ENCODE results near the gene MYH9. TPM values are rescaled to one million over a fixed set of nuclear protein-coding genes. Genes with fewer than 3 reads are reported as not detected.

MYH9 gene
- total RNA-seq, 1 donor from 2014 or later: 204 TPM

- no peak for DNase-seq (ENCODE audit: low spot score)
- ATAC-seq: no peak
Measured at GRCh38 chr22:36320553-36320952, 67.2 kb downstream of the MYH9 start.

GRCh38 chr22:36319595-36320497 lies 67.9 kb downstream of the MYH9 start:
- no peak for ATAC-seq
- no peak for DNase-seq (ENCODE audit: low spot score)

DNA sequence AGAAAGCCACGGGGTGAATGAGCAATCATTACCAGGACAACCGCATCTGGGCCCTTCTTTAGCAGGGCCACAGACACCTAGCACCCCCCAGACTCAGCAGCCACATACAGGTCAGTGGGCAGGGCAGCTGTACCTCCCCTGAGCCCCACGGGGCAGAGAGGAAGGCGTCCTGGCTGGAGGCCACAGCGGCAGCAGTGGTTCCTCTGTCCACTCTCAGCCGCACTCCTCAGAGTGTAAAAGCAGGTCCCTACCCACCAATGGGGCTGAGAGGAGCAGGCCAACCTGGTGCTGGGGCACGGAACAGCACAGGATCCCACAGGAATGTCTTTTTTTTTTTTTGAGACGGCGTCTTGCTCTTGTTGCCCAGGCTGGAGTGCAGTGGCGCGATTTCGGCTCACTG lies 69.3 kb downstream of the MYH9 start:
- ATAC-seq (no peak), DNase-seq (ENCODE audit: low spot score) (no peak)

GRCh38 chr22:36317658-36318271 lies 70.0 kb downstream of the MYH9 start:
- ATAC-seq (peak; percentile 35), DNase-seq (ENCODE audit: low spot score) (no peak)

DNA sequence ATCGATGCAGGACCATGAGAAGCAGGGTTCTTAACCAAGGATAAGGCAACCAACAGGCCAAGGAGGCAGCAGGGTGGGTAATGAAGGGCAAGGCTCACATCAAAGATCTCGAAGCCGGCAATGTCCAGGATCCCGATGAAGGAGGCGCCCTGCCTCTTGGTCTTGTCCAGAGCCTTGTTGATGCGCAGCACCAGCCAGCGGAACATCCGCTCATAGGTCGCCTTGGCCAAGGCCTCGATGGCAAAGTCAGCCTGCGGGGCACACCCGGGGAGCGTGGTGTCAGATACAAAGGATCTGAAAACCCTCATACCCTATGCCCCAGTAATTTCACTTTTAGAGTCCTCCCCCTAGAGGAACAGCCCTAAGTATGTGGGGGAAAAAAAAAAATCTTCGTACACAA lies 71.3 kb downstream of the MYH9 start:
- no peak for ATAC-seq

GRCh38 chr22:36315325-36315724 lies 72.4 kb downstream of the MYH9 start:
- DNase-seq (ENCODE audit: low spot score) (no peak), ATAC-seq (no peak)

More for the DNA sequence above, 71.3 kb downstream of the MYH9 start:
- DNase-seq (ENCODE audit: low spot score): no peak

GRCh38 chr22:36311386-36312085 lies 76.2 kb downstream of the MYH9 start:
- no peak for DNase-seq (ENCODE audit: low spot score)
- no peak for ATAC-seq

DNA sequence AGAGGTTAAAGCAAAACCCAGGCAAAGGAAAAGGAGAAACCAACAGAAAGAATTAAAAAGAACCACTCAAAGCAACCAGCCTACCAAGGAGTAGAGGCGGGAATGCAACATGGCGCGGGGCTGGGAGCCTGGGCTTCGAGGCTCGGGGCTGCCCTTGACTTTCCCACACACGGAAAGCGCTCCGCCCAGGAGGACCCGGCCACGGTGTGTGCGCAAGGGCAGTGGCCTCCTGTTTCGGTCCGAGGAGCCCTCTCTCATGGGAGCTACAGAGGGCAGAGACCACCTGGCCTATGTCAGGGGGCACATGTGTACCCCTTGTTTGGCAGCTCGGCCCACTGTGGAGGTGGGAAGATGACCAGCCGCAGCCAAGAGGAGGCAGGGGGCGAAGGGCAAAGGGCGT lies 78.9 kb downstream of the MYH9 start:
- ATAC-seq: no peak
- DNase-seq (ENCODE audit: low spot score): no peak

DNA sequence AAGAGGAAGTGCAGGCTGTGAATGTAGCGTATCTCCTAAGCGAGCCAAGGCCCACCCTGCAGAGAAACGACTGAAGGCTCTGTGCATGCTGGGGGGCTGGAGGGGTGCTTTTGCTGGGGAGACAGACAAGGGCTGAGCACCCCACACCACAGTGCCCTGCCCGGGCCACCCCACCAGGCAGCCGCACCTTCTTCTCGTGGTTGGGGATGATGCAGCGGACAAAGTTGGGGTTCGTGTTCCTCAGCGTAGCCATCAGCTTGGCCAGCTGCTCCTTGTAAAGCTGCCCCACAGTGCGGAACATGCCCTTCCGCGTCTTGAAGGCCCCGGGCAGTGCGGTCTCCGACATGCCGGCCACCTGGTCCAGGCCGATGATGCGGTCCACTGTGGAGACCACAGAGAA lies 81.5 kb downstream of the MYH9 start:
- ATAC-seq: no peak
- DNase-seq (ENCODE audit: low spot score): no peak

DNA sequence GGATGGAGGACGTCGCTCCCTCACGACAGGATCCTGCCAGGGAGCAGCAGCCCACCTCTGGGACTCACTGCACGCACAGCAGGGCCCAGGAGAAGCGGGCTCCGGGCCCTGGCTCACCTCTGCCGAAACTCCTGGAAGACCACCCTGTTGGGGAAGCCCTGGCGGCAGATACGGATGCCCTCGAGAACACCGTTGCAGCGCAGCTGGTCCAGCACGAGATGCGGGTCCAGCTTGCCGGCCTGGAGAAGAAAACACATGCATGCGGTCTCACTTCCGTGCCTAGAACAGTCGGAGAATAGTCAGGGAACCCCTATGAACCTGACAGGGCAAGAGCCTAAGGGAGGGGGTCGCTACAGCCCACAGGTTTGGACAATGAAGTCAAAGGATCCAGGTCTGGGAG lies 82.0 kb downstream of the MYH9 start:
- no peak for DNase-seq (ENCODE audit: low spot score)
- ATAC-seq: no peak

DNA sequence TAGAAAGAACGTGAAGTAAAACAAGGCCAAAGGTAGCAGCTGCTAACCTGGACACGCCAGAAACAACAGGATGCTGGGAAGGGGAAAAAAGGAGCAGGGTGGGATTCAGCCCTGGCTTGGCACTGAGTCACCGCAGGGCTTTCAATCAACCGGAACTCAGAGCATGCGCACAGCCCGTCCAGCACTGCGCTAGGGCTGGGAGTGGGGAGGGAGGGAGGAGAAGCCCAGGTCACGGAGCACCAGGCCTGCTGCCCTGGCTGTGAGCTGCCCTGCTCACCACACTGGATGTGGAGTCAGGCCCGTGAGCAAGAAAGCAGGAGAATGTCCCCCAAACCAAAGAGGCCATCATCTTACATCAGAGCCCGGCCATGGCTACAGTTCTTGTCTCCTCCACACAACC lies 83.3 kb downstream of the MYH9 start:
- DNase-seq (ENCODE audit: low spot score) (no peak), ATAC-seq (no peak)

GRCh38 chr22:36303874-36304273 lies 83.9 kb downstream of the MYH9 start:
- ATAC-seq: peak; percentile 57
- DNase-seq (ENCODE audit: low spot score): peak; percentile 66

- ATAC-seq (no peak), DNase-seq (ENCODE audit: low spot score) (no peak)
Measured at GRCh38 chr22:36303115-36303467, 84.7 kb downstream of the MYH9 start.

- no peak for ATAC-seq
- no peak for DNase-seq (ENCODE audit: low spot score)
Measured at GRCh38 chr22:36302439-36303114, 85.2 kb downstream of the MYH9 start.

- ATAC-seq (no peak), DNase-seq (ENCODE audit: low spot score) (no peak)
Measured at GRCh38 chr22:36301851-36302250, 85.9 kb downstream of the MYH9 start.

DNA sequence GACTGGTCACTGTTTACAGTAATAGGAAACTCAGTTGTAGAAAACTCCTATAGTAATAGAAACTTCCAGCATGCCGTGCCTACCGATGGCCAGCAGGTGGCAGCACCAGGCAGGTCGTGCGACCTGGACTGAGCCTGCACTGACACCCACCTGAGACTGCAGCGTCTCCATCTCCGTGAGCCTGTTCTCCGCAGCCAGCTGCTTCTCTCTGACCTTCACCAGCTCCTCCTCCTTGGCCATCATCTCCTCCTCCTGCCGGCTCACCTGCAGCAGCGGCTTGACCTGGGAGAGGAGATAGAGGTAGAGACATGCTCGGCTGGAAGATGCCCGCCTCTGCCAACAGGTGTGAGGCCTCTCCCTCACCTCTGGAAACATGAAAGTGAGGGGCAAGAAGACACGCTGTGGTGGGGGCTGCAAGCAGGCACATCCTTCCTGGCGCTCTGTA lies 86.4 kb downstream of the MYH9 start:
- ATAC-seq: peak; percentile 76

GRCh38 chr22:36300396-36301212 lies 87.2 kb downstream of the MYH9 start:
- DNase-seq (ENCODE audit: low spot score) (no peak), ATAC-seq (no peak)

More for the DNA sequence above, 86.4 kb downstream of the MYH9 start:
- DNase-seq (ENCODE audit: low spot score): peak; percentile 76

- no peak for DNase-seq (ENCODE audit: low spot score)
Measured at GRCh38 chr22:36299911-36300310, 87.9 kb downstream of the MYH9 start.

DNA sequence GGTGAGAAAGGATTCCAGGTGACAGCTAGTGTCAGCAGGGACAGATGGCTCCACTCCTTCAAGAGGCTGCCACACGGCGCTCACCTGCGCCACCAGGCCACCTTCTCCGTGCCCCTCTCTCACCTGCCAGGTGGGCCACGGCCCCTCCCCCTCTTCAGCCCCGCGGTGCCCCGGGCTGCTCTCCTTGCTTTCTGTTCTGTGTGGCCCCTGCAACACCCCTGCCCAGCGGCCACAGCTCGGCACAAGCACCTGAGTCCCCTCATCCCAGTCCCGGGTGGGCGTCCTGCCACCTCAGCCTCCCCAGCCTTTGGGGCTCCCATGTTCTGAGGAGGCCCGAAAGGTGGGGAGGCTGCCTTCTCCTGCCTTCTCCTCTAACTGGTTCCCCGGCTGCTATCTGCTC lies 88.5 kb downstream of the MYH9 start:
- DNase-seq (ENCODE audit: low spot score) (no peak), ATAC-seq (no peak)

More at GRCh38 chr22:36299911-36300310, 87.9 kb downstream of the MYH9 start:
- no peak for ATAC-seq

DNA sequence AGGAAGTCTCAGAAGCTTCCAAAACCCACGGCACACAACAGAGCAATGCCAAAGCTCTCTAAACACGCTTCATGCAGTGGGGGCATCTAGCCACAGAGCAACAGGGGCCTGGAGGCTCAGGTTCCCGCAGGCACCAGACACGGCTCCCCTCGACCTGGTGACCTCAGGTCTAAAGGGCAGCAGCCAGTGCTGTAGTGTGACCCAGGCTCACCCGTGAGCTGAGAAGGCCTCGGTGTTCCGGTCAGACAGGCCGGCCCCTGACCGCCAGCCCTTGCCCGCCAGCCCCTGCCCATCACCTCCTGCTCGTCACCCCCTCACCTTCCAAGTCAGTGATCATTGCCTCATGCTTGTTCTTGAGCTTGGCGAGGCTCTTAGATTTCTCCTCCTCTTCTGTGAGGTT lies 89.2 kb downstream of the MYH9 start:
- ATAC-seq: peak; percentile 75
- DNase-seq (ENCODE audit: low spot score): peak; percentile 72
